Stimulated activated CD8-positive, alpha-beta memory T cell treated with anti-CD3 and anti-CD28 coated beads, Interleukin-4, amount 100 ng/mL, for 48 hours (primary cell): ENCODE data around the gene CANT1.
"Not testable (repeated sequence)": the region's sequence is repeated elsewhere in the genome, so short reads cannot be mapped to it uniquely, and the experiment has no call there.

Experiments used
- DNase-seq: peaks from one replicate; pipeline ENCODE4 v3.0.0-alpha.2; 2020

Gene CANT1

GRCh38 chr17:79027274-79027924 is 17.8 kb upstream of the CANT1 start:
- DNase-seq: no peak

- DNase-seq: no peak
These were observed 17.1 kb upstream of the CANT1 start for GRCh38 chr17:79026376-79027273.

GRCh38 chr17:79024901-79025737 is 15.6 kb upstream of the CANT1 start:
- no peak for DNase-seq

- peak; percentile 50 for DNase-seq
These were observed 14.6 kb upstream of the CANT1 start, which contains the start of gene C1QTNF1 for GRCh38 chr17:79023886-79024771. TSS of gene C1QTNF1 (plus strand) at chr17:79024169. CDS start at chr17:79043969, 19,800 bp downstream.

GRCh38 chr17:79023180-79023705 is 13.7 kb upstream of the CANT1 start:
- DNase-seq: no peak

GRCh38 chr17:79022507-79022991 is 13.0 kb upstream of the CANT1 start:
- no peak for DNase-seq

- DNase-seq: not testable (repeated sequence)
These were observed 12.4 kb upstream of the CANT1 start for GRCh38 chr17:79021929-79022328.

GRCh38 chr17:79020631-79021301 is 11.2 kb upstream of the CANT1 start:
- DNase-seq: no peak

GRCh38 chr17:79019632-79020584 is 10.3 kb upstream of the CANT1 start:
- peak; percentile 60 for DNase-seq

- DNase-seq: no peak
These were observed 9.7 kb upstream of the CANT1 start for GRCh38 chr17:79019261-79019631.

- DNase-seq: no peak
These were observed 8.8 kb upstream of the CANT1 start for GRCh38 chr17:79018370-79018695.

- DNase-seq: no peak
These were observed 8.2 kb upstream of the CANT1 start for GRCh38 chr17:79017546-79018369.

- DNase-seq: no peak
These were observed 4.7 kb upstream of the CANT1 start for GRCh38 chr17:79014158-79014758.

GRCh38 chr17:79012563-79013134 is 3.1 kb upstream of the CANT1 start:
- no peak for DNase-seq

GRCh38 chr17:79011451-79012147 is 2.0 kb upstream of the CANT1 start:
- DNase-seq: no peak

GRCh38 chr17:79010304-79010646 is 711 bp upstream of the CANT1 start:
- no peak for DNase-seq

- no peak for DNase-seq
These were observed 737 bp downstream of the CANT1 start for GRCh38 chr17:79008666-79009387.
